ENCODE data around the gene TUBB. TPM values are rescaled to one million over a fixed set of nuclear protein-coding genes. Genes with fewer than 3 reads are reported as not detected.
A peak's percentile ranks its signal among the peaks of the same experiment; 100 is the strongest.

TUBB gene
- total and polyA plus RNA-seq, 9 of the 15 experiments (the other 6 are each of a cell fraction or from before 2014, with no cell fraction given) = 971 to 2,870 (median 1,478) TPM

DNA sequence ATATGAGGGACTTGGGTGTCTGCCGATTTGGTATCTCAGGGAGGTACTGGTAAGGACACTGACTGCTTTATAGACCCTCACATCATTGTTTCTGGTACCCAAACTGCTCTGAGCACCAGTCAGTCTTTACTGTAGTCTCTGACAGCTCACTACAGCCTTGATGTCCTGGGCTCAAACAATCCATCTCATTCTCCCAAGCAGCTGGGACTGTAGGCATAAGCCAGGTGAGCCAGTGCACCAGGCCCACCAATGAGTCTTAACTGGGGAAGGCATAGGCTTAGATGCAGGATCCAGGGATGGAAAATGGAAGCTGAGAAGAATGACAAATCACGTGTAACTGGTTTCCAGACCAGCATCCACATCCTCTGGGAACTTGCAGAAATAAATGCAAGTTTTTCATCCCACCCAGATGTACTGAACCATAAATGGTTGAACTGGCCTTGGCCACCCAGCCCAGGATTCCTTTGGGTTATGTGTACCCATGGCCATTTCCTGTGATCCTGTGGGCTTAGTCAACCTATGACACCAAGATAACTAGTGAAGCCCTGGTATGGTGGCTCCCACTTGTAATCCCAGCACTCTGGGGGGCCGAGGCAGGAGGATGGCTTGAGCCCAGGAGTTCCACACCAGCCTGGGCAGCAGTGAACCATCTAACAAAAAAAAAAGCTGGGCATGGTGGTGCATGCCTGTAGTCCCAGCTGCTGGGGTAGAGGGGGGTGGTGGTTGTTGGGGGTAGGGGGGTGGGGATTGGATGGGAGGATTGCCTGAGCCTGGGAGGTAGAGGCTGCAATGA, 5.8 kb downstream of the TUBB start (continued):
- TF ChIP-seq, protein P1, sequence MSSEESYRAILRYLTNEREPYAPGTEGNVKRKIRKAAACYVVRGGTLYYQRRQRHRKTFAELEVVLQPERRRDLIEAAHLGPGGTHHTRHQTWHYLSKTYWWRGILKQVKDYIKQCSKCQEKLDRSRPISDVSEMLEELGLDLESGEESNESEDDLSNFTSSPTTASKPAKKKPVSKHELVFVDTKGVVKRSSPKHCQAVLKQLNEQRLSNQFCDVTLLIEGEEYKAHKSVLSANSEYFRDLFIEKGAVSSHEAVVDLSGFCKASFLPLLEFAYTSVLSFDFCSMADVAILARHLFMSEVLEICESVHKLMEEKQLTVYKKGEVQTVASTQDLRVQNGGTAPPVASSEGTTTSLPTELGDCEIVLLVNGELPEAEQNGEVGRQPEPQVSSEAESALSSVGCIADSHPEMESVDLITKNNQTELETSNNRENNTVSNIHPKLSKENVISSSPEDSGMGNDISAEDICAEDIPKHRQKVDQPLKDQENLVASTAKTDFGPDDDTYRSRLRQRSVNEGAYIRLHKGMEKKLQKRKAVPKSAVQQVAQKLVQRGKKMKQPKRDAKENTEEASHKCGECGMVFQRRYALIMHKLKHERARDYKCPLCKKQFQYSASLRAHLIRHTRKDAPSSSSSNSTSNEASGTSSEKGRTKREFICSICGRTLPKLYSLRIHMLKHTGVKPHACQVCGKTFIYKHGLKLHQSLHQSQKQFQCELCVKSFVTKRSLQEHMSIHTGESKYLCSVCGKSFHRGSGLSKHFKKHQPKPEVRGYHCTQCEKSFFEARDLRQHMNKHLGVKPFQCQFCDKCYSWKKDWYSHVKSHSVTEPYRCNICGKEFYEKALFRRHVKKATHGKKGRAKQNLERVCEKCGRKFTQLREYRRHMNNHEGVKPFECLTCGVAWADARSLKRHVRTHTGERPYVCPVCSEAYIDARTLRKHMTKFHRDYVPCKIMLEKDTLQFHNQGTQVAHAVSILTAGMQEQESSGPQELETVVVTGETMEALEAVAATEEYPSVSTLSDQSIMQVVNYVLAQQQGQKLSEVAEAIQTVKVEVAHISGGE (CRISPR knock-in tag; IDR thresholded peaks at IDR 0.05) = no peak
- TF ChIP-seq, protein P2, sequence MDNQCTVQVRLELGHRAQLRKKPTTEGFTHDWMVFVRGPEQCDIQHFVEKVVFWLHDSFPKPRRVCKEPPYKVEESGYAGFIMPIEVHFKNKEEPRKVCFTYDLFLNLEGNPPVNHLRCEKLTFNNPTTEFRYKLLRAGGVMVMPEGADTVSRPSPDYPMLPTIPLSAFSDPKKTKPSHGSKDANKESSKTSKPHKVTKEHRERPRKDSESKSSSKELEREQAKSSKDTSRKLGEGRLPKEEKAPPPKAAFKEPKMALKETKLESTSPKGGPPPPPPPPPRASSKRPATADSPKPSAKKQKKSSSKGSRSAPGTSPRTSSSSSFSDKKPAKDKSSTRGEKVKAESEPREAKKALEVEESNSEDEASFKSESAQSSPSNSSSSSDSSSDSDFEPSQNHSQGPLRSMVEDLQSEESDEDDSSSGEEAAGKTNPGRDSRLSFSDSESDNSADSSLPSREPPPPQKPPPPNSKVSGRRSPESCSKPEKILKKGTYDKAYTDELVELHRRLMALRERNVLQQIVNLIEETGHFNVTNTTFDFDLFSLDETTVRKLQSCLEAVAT (IDR thresholded peaks at IDR 0.05) = no peak
- TF ChIP-seq ZSCAN32 (CRISPR knock-in tag; IDR thresholded peaks at IDR 0.05) (0 out of 2 replicates have a peak, but pooled peaks have one; percentile 24), CREB1 (IDR thresholded peaks at IDR 0.05) (0 out of 2 replicates have a peak, but pooled peaks have one; percentile 6), CREB1 (CRISPR knock-in tag; IDR thresholded peaks at IDR 0.05) (no peak), ZBTB17 (CRISPR knock-in tag; IDR thresholded peaks at IDR 0.05) (0 out of 2 replicates have a peak, but pooled peaks have one; percentile 50), MBD2 (IDR thresholded peaks at IDR 0.05; ENCODE audit: borderline replicate concordance, low read depth) (no peak; the same call in 1 of the 2 replicates), HDAC1 (IDR thresholded peaks at IDR 0.05) (no peak), HEY1 (CRISPR knock-in tag; IDR thresholded peaks at IDR 0.05; ENCODE audit: borderline replicate concordance) (no peak), ZNF224 (CRISPR knock-in tag; IDR thresholded peaks at IDR 0.05) (no peak), TEAD1 (CRISPR knock-in tag; IDR thresholded peaks at IDR 0.05) (0 out of 4 replicates have a peak, but pooled peaks of 1 of the 2 experiments have one; percentile 43), NR4A1 (CRISPR knock-in tag; IDR thresholded peaks at IDR 0.05) (0 out of 2 replicates have a peak, but pooled peaks have one; percentile 34), NR4A1 (tag; IDR thresholded peaks at IDR 0.05) (no peak), SRSF9 (IDR thresholded peaks at IDR 0.05; ENCODE audit: borderline replicate concordance, low read depth, low read length) (no peak), KLF1 (tag; IDR thresholded peaks at IDR 0.05) (no peak), ZNF695 (CRISPR knock-in tag; IDR thresholded peaks at IDR 0.05) (peak; percentile 86; the same call in 1 of the 2 replicates), ZNF764 (CRISPR knock-in tag; IDR thresholded peaks at IDR 0.05; ENCODE audit: low read depth) (0 out of 2 replicates have a peak, but pooled peaks have one; percentile 46), TRIM28 (IDR thresholded peaks at IDR 0.05) (no peak), RBM17 (IDR thresholded peaks at IDR 0.05; ENCODE audit: borderline replicate concordance, low read depth, low read length) (no peak), RFX7 (CRISPR knock-in tag; IDR thresholded peaks at IDR 0.05) (no peak), ELF4 (CRISPR knock-in tag; IDR thresholded peaks at IDR 0.05) (peak; percentile 65; the same call in 1 of the 2 replicates)
- TF ChIP-seq, protein P3, sequence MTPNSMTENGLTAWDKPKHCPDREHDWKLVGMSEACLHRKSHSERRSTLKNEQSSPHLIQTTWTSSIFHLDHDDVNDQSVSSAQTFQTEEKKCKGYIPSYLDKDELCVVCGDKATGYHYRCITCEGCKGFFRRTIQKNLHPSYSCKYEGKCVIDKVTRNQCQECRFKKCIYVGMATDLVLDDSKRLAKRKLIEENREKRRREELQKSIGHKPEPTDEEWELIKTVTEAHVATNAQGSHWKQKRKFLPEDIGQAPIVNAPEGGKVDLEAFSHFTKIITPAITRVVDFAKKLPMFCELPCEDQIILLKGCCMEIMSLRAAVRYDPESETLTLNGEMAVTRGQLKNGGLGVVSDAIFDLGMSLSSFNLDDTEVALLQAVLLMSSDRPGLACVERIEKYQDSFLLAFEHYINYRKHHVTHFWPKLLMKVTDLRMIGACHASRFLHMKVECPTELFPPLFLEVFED (CRISPR knock-in tag; conservative IDR thresholded peaks at IDR 0.05) = peak; percentile 97

Data from K562 (cell line).